T-helper 1 cell treated with Interleukin-12 subunit alpha and Interleukin-12 subunit beta and Interleukin-4 antibody, amounts not matched to agents 30 ng/mL and 1 ng/mL, for 36 hours (primary cell): ENCODE measurements around the gene DGAT2. TPM values are rescaled to one million over a fixed set of nuclear protein-coding genes. Genes with fewer than 3 reads are reported as not detected.
"Not testable (repeated sequence)": the region's sequence is repeated elsewhere in the genome, so short reads cannot be mapped to it uniquely, and the experiment has no call there.

Source experiments
- intact Hi-C: fragments of 100-400 bp; cut with micrococcal nuclease; formaldehyde crosslinking; loops from one replicate; pipeline ENCODE4 v1.15.1; 2024
- total RNA-seq: library from RNA; stranded (reverse); gene quantifications from 2 replicates; pipeline ENCODE4 v1.2.3, GENCODE V29; 2022

Gene DGAT2
- total RNA-seq, 1 donor from 2014 or later: 8.0 TPM

DNA sequence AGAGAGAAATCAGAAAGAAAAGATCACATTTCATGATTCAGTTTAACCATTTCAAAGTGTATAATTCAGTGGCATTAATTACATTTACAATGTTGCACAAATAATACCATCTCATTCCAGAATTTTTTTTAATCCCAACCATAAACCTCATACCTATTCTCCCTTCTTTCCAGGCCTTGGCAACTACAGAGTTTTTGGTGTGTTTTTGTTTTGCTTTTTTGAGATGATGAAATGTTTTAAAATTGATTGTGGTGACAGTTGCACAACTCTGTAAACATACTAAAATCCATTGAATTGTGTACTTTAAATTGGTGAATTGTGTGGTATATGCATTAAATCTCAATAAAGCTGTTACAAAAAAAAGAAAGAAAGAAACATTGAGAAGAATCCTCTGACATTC is 13.6 kb upstream of the DGAT2 start:
- intact Hi-C loops: not testable (repeated sequence)

DNA sequence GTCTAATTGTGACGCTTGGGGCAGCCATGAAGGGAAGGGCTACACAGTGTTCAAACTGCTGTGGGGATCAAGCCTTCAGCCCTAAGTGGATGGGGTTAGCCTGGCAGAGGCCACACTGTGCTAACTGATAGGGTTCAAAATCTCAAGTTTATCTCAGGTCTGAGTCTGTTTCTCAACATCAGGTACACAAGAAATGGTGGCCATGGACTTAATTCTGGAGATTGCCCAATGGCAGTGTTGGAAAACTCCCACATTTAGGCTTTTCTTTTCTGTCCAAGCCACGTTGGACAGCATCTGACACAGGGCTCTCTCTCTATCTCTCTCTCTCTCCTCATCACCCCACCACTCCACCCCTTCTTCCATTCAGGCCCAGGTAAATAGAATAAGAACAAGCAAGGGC is 10.9 kb upstream of the DGAT2 start:
- intact Hi-C loops: no loop called here

DNA sequence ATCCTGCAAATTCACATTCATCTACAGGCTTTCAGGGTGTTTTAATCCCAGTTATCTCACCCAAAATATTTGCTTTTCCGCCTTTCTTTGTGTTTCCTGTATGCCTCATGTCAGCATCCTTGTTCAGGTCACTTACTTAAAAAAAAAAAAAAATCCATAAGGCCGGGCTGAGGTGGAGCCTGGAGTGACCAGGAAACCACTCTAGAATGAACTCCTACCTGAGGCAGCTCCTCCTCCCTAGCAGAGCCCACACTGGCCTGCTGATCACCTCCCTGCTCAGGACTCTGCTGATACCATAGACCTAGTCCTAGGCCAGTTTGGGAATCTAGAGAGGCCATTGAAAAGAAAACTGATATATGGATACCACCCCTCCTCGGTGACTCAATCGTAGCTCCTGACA is 8.7 kb upstream of the DGAT2 start:
- intact Hi-C loops: no loop called here

DNA sequence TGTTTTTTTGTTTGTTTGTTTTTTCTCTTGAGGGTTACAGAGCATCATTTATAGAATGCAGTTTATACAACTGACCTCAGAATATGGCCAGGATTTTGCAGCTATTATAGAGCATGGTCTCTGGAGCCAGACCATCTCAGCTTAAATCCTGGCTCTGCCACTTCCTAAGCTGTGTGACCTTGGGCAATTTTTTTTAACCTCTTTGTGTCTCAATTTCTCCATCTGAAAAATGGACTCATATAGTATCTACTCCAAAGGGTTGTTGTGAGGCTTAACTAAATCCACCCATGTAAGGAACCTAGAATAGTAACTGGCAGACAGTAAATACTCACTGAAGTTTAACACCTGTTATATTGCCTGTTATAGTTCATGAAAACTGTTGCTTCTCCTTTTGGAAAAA is 8.3 kb upstream of the DGAT2 start:
- intact Hi-C loops: no loop called here

DNA sequence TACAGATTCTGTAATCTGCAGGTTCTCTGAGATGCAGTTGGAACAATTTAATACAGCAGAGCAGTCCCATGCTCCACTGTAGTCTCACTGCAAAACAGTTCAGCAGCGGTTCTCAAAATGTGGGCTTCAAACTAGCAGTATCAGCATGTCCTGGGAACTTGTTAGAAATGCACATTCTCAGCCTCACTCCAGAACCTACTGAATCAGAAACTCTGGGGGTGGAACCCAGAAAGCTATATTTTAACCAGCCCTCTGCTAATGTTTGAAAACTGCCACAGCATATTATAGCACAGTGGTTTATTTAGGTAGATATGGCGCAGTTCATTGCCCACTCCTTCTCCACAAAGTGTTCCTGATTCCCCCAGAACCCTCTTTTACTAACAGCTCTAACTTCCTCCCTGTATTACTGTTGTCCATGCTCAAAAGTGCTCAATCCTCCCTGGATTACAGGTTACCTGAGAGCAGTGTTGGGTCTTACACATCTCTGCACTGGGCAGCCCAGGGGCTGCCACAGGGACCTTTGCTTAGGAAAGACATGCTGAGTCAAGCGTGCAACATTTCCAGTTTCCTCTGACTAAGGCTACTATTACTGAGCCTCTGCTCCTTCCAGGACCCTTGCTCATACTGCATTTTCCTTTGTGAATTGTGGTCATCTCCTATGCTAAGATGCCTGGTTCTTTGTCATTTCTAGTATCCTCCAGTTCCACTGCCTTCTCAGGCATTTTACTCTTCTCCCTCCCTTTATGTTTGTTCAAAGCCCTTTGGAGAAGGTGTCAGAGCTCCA is 7.7 kb upstream of the DGAT2 start:
- intact Hi-C loops: no loop called here

DNA sequence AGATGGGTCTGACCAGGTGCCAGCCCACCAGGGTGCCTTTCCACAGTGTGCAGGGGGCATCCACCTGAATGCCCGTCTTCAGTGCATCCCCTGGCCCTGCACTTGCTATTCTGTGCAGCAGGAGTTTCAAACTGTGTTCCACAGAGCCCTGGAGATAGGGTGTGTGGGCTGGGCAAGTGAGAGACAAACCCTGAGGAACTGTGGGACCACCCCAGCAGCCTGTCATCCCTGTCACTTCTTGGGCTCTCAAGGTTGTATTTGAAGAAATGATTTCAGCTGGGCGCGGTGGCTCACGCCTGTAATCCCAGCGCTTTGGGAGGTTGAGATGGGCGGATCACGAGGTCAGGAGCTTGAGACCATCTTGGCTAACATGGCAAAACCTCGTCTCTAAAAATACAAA is 6.4 kb upstream of the DGAT2 start:
- intact Hi-C loops: no loop called here

DNA sequence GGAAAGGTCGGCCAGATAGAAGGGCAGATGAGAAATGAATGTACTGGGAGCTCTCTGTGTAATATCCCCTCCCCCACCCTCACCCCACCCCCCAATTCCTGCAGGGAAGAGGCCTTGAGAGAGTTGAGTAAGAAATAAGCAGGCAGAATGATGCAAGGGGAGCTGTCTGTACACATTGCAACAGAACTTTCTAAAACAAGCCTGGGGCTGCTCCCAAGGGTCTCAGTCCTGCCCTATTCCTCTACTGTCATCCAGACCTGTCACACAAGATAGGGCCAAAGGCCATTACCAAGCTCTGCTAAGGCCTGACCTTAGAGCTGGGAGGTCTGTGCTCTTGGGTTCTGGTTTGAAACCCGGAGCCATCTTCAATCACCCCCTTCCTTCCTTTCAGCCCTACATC is 5.7 kb upstream of the DGAT2 start:
- intact Hi-C loops: no loop called here

DNA sequence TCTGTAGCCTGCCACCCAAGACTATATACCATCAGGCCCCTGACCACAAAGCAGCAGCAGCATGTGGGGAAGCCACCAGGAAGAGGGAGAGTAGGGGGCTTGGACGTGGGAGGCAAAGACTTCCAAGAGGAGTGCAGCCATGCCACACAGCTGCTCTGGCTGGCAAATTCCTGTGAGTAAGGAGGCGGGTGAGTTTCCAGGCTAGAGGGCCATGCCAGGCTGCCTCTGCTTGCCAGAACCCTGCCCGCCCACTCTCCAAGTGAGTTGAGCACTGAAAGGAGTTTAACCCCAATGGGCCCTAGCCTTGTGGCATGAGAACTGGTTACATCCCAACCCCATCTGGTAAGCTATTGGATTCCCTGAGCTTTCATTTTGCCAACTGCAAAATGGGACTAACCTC is 4.7 kb upstream of the DGAT2 start:
- intact Hi-C loops: no loop called here

DNA sequence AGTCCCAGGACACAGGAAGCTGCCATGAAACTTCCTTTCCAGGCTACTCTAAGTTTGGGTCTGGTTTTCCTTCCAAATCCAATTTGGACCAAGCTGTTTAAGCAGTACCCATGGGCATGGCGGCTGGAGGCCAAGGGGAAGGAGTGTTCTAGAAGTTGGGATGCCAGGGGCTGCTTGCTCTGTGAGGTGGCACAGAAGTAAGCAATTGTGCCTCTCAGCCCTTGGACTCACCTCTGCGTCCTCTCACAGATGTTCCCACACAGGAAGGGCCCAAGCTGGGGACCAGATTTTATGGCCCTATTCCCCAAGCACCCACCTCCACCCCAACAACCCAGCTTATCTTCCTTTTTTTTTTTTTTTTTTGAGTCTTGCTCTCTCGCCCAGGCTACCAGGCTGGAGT is 3.5 kb upstream of the DGAT2 start:
- intact Hi-C loops: no loop called here

DNA sequence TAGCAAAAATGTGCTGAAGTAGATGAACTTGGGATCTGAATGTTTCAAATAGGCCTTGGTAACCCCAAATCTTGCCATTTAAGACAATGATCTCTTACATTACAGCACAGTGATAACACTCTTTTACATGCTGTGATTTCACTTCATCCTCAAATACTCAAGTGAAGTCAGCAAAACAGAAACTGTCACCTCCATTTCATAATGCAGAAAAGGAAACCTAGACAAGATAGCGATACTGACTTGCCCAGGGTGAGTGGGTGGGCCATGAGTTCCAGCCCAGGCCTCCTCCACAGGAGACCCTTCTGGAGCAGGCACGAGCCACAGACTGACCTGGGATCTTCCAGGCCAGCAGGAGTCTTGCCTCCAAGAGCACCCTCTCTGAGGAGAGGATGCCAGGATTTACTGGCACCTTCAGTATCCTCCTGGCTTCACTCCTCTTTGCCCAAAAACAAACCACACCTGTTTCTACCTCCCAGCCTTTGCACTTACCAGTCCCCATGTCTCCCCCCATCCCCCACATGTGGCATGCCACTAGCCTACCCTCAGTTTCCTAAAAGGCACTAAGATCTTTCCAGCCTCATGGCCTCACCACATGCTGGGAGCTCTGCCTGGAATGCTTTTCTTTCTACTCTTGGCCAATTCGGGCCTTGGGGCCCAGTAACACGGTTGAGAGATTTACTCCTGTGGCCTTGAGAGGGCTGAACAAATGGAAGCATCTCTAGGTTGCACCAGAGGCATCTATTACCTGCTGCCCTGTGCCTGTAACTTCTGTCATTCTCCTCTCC is 1.9 kb upstream of the DGAT2 start:
- intact Hi-C loops: no loop called here

DNA sequence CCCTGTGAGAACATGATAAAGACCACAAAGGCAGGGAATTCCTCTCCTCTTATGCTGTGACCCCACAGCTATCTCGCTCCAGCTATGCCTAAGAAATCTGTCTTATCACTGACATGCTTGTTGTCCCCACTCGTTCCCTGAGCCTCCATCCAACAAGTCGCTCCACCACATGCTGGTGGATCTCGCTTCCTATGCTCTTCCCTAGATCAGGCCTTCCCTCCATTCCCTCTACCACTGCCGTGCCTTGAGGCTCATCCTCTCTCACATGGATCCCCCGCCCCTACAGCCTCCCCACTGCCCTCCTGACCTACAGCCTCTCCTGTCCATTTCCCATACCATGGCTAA is 1.4 kb upstream of the DGAT2 start:
- intact Hi-C loops: no loop called here

DNA sequence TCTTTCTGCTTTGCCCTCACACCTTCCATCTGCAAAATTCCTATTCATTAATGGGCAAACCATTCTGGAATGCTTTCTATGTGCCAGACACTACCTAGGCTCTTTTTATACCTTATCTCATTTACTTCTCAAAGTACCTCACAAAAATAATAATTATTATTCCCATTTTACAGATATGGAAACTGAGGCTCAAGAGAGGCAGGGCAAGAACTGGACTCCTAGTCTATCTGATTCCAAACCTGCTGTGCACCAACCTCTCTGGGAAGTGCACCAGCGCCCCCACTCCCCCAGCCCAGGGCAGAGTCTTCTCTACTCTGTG is 826 bp upstream of the DGAT2 start:
- intact Hi-C loops: loop anchor here (1.0 to 2.0 kb wide), 6 partner anchors 10 to 677 kb away; partner anchors contain the start of genes EMSY, MAP6 and UVRAG

DNA sequence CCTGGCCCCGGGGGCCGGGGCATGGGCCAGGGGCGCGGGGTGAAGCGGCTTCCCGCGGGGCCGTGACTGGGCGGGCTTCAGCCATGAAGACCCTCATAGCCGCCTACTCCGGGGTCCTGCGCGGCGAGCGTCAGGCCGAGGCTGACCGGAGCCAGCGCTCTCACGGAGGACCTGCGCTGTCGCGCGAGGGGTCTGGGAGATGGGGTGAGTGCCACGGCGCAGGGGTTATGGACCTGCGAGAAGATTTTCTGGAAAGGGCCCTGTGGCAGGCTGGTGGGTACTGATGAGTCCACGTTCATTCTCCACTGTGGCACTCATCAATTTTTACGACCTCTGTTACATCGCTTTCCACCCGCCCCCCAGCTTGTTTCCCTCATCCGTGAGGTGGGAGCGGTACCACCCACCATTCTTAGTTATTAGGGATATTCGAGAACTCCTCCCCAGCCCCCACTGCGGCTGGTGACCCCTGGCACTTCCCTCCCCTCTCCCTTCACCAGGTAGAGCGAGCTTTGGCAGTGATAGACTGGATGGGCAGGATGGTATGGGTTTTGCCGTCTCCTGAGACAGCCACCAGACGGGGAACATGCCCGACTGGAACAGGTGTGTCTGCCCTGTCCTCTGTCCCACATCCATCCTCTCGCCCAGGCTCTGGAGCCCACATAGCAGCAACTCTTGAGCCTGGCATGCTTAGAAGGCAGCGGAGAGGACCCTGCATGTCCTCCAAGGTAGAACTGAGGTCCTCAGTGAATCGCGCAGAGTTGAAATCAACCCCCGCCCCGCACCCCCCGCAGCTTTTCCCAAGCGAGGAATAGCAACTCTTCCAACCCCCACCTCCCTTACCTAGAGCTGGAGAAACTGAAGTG is 562 bp downstream of the DGAT2 start:
- intact Hi-C loops: loop anchor here (1.0 to 2.0 kb wide), 6 partner anchors 8 to 676 kb away; partner anchors contain the start of genes EMSY, MAP6 and UVRAG

DNA sequence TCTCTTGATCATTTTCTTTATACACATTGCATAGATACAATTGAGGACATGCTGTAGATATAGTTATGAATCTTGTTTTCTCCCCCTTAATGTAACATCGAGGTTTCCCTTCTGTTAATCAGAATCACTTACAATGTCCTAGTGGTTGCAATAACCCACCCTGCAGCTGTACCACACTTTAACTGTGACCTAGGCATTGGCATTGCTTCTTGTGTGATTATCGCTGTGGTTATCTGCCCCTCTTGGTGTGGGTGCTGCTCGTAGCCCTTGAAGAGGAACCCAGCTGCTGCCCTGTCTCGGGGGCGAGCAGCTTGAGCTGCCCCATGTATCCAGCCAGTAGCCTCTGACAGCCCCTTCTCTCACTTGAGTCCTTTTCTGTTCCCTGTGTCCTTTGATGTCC is 1.5 kb downstream of the DGAT2 start:
- intact Hi-C loops: no loop called here

DNA sequence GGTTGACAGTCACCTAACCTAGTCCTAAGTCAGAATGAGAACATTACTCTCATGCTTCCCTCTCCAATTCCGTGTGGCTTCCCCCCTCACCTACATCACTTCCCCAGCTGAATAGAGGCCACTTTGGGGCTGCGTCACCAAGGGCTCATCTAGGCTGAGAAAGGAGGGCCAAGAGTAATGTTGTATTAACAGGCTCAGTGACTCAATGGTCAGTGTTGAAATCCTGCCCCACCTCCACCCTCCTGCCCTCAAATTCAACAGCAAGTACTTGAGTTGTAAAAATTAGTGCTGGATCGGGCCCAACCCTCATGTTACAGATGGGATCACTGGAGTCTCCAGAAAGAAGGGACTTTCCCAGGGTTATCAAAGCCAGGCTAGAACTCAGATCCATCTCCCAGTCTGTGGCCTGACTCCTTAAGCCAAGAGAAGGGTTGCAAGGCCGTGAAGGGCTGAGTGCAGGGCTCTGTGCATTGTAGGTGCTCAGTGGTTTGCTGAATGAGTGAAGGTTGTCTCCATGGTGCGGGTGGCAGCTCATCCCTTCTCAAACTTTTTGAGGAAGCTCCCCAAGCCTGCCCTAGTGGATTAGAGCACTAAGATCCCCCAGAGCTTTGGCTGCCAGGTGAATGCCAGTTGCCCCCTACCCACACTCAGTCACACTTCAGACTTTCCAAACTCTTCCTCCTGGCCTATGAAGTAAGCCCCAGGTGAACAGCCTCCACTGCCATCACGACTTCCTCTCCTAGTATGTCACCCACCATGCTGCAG is 3.2 kb downstream of the DGAT2 start:
- intact Hi-C loops: no loop called here

DNA sequence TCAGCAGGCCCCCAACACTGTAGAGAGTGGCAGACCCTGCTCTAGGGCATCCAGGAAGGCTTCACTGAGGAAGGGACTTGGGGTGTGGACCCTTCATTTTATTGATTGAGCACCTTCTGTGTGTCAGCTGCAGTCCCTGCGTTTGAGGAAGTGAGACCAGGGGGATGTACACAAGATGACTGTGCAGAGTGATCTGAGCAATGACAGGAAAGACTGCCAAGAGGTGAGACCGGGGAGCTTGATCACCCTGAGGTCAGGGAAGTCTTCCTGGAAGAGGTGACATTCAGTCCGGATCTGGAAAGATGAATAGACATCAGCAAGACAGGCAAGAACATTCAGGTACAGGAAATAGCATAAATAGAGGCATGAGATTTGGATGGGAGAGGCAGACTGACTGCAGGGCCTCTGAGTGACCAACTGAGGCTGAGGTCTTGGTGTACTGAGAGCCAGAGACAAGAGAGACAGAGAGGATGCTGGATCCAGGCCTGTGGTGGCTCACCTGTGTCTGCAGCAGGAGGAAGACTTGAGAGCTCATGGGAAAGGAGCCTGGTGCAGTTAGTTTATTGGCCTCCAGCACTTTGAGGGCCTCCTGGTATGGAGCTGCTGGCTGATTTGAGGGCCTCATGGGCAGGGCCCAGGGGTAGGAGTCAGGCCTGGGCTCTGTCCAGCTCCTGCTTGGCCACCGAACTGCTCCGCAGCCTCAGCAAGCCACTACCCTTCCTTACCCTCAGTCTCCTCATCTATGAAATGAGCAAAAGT is 5.2 kb downstream of the DGAT2 start:
- intact Hi-C loops: no loop called here

DNA sequence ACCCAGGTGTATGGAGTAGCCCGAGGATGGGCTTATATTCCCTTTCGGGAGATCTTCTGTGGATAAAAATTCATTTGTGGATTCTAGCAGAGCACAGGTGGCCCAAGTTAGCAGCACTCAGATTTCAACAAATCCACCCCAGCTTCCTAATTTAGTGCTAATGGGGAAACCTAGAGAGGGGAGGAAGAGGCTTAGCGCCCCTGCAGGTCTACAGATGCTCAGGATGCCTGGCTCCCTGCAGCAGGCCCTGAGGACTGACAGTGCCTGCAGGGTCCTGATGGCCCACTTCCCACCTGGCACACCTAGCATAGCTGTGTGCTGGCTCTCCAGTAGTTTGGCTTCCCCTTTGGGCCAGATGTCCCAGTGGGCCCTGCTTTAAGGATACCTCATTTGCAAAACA is 6.5 kb downstream of the DGAT2 start:
- intact Hi-C loops: no loop called here

DNA sequence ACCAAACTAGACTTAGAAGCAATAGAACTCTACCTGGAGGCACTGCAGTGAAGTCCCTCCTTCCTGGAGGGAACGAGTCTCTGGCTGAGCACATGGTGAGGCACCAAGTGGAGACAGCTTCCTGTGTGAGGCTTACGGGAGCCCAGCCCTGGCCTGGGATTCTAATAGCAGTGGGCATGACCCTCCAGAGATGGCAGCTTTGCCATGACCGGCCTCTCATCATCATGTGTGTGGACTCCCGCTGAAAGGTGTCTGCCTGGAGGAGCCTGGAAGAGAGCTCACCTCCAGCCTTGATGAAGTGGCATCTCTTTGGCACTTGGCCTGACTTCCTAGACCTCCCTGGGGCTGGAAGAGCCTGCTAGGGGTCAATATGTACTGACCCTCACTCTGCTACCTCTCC is 8.0 kb downstream of the DGAT2 start:
- intact Hi-C loops: no loop called here

DNA sequence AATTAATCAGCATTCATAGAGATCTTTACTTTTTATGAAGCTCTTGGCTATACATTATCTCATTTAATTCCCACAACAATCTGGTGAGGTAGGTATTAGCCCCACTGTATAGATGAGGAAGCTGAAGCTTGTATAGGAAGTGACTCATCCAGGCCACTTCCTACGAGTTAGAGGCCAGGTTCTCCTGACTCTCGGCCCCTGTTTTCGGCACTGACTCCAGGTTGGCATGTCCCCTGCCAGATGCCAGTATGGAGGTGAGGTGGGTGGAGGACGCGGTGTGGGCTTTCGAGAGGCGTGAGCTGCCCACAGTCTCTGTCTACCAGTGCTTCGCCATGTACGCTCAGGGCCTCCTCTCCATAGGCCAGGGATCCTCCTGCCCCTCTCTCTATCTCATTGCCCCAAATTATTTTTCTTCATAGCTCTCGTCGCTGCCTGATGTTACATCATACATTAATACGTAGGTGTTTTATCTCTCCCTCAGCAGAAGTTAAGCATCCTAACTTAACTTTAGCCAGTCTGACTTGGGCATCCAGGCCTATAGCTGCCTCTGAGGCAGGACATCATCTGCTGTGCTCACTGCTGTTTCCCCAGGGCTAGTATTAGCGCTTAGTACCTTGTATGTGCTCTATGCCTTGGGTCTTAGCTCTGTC is 9.0 kb downstream of the DGAT2 start:
- intact Hi-C loops: loop anchor here (1.0 kb wide), 1 partner anchor 9 kb away; the partner anchor contains the start of gene DGAT2

DNA sequence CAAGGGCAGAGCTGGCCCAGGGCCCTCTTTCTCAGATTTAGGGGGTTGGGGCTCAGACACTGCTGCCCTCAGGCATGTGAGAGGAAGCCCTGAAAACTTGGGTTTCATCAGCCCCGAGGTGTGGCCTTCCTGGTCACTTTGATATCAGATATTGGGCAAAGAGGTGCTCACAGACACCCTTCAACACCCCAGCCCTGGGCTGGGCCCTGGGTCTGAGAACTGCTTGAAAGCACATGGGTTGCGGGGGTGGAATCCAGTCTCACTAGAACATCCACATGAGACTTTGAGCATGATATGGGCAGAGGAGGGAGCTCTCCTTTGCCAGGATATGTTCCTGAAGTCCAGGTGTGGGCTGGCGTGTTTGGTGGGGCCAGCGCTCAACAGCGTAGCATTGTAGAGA is 10.4 kb downstream of the DGAT2 start:
- intact Hi-C loops: no loop called here
